Hematopoietic multipotent progenitor cell treated with erythropoietin and hydrocortisone succinate and interleukin-3 and kit ligand, for 6 days (in vitro differentiated cells): Measurements from ENCODE around the gene ATP6V0C.
"Not testable (repeated sequence)": the region's sequence is repeated elsewhere in the genome, so short reads cannot be mapped to it uniquely, and the experiment has no call there.

Source experiments
- DNase-seq: peaks from one replicate; pipeline ENCODE4 v3.0.0-alpha.2; 2015

The ATP6V0C gene

GRCh38 chr16:2560131-2560797 is 46.5 kb downstream of the ATP6V0C start:
- not testable (repeated sequence) for DNase-seq

GRCh38 chr16:2560798-2561133 is 47.0 kb downstream of the ATP6V0C start:
- DNase-seq: not testable (repeated sequence)

DNA sequence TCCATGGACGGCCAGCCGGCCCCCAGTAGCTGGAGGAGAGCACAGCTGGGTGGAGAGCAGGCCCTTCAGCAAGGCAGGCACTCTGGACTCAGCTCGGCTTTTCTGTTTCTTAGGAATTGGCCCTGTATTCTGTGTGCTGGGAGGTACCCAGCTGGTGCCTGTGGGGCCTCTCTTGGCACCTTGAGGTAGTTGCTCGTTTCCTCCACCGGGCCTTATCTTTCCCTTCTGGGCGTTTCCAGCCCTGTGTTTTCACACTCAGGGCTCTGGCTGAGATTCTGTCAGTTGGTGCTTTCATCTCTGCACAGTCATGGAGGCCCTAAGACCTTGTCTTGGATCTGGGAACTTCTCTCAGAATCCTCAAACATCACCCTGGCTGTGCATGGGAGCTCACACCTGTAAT is 53.8 kb downstream of the ATP6V0C start:
- not testable (repeated sequence) for DNase-seq

DNA sequence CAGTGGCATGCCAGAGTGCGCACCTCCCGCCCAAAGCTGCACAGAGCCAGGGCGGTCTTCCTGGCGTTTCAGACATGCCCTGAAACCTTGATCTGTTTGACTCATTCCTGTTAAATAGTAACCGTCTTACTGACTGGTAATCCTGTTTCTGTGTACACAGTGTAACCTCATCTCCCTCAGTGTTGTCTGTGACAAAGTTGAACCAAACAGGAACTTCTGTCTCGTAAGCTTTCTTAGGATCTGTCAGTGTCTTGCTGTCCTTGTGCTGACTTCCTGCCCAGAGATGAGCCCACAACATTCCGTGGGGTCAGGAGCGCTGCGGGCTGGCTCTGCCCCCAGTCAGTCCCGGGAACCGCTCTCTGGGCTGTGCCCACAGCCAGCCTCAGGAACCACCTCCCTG is 54.8 kb downstream of the ATP6V0C start:
- DNase-seq: not testable (repeated sequence)
